GM12864 (cell line): ENCODE measurements around the gene HIF3A.
"Not testable (repeated sequence)": the region's sequence is repeated elsewhere in the genome, so short reads cannot be mapped to it uniquely, and the experiment has no call there.

Source experiments
- DNase-seq: peaks from one replicate; pipeline ENCODE4 v3.0.0-alpha.2; 2011; ENCODE audit warnings: low read depth
- H3K4me3 ChIP-seq: 2 replicates; pipeline ENCODE4 v1.5.1; 2011; ENCODE audit warnings: mild to moderate bottlenecking, low read depth, low read length, control low read depth
- CTCF ChIP-seq: IDR thresholded peaks from 2 replicates; pipeline ENCODE4 v1.5.1; 2011; ENCODE audit warnings: low read depth, mild to moderate bottlenecking, moderate library complexity, low read length, control low read depth, inconsistent platforms; ENCODE audit errors: missing control alignments

The HIF3A gene

DNA sequence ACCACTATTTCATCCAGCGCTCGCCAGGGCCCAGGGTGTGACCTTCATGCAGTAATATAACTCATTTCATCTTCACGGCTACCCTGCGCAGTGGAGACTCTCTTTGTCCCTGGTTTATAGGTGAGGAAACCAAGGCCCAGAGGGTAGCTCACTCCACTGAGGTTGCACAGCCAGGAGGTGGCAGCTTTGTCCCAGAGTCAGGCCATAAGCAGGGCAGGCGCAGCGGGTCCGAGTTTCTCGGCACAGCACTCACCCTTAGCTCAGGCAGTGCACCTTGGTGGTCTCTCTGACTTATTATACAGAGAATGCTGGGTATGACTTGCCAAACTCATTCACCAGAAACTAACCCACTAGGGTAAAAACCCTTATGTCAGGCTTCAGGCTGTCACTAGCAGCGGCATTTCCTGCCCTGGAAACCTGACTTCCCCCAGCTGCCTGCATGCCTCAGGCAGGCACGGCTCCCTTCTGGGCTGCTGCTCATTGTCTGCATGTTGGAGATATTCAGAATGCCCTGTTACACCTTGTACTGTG lies 74.6 kb downstream of the HIF3A start:
- TF ChIP-seq CTCF, result no peak
- H3K4me3 ChIP-seq, result no peak overlapping the region
- no peak for DNase-seq

GRCh38 chr19:46372901-46373490 lies 76.2 kb downstream of the HIF3A start:
- no peak overlapping the region for H3K4me3 ChIP-seq
- no peak for DNase-seq
- no peak for TF ChIP-seq CTCF

GRCh38 chr19:46373491-46374359 lies 76.9 kb downstream of the HIF3A start:
- no peak for TF ChIP-seq CTCF
- H3K4me3 ChIP-seq, result no peak overlapping the region
- no peak for DNase-seq

DNA sequence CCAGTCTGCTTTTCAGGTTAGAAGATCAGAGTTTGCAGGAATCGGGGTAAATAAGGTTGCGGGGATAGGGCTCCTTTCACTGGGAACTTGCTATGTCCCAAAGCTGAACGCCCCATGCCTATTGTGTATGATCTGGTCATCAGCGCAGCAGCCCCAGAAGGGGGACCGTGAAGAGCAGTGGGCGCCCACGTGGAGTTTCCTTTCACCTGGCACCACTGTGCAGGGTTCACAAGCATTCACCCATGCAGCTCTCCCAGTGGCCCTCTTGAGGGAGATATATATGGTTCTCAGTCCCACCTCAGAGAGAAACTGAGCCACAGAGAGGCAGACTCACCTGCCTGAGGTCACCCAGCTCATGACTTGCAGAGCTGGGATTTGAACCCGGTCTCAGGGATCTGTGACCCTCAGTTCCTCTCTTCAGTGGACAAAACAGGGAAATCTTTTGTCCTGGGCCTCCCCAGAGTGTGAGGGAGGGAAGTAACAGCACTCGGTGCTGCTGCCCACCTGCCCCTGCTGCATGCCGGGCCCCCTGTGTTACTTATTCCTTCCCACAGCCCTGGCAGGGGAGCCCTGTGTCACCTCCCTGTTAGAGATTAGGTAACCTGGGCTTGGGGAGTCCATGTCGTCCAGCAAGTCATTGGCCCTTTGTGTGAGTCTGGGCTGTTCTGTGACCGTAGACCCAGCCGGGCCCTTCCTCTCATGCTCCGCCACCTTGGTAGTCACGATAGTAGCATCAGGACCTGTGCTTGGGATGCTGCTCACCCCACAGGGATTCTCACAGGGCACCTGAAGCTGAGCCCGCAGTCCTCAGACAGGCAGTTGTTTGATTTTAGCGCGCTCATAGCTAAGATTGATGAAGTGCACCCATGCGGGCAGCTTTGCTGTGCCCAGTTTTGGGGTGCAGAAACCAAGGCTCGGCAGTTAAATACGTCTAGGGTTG lies 78.0 kb downstream of the HIF3A start:
- no peak for DNase-seq
- H3K4me3 ChIP-seq, result no peak overlapping the region
- TF ChIP-seq CTCF, result no peak

DNA sequence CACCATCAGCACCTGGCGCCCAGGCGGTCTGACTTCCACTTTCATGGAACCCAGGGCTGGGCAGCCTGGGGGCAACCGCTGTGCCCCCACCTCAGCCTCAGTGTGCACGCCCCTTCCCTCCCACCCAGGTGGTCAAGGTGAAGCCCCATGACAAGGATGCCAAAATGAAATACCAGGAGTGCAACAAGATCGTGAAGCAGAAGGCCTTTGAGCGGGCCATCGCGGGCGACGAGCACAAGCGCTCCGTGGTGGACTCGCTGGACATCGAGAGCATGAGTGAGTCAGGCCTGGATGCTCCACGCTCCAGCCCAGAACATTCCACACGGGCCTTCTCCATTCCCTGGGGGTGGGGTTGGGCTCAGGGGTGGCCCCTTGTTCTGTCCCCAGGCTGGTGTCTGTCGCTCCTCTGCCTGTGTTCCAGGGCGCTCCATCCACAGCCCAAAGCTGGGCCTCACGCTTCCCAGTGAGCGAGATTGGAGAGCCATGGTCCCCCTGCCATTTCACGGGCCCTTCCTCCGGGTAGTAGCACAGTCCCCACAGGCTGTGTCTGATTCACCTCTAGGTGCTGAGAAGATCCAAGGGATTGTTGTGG lies 78.7 kb downstream of the HIF3A start:
- H3K4me3 ChIP-seq, DNase-seq: not testable (repeated sequence)

DNA sequence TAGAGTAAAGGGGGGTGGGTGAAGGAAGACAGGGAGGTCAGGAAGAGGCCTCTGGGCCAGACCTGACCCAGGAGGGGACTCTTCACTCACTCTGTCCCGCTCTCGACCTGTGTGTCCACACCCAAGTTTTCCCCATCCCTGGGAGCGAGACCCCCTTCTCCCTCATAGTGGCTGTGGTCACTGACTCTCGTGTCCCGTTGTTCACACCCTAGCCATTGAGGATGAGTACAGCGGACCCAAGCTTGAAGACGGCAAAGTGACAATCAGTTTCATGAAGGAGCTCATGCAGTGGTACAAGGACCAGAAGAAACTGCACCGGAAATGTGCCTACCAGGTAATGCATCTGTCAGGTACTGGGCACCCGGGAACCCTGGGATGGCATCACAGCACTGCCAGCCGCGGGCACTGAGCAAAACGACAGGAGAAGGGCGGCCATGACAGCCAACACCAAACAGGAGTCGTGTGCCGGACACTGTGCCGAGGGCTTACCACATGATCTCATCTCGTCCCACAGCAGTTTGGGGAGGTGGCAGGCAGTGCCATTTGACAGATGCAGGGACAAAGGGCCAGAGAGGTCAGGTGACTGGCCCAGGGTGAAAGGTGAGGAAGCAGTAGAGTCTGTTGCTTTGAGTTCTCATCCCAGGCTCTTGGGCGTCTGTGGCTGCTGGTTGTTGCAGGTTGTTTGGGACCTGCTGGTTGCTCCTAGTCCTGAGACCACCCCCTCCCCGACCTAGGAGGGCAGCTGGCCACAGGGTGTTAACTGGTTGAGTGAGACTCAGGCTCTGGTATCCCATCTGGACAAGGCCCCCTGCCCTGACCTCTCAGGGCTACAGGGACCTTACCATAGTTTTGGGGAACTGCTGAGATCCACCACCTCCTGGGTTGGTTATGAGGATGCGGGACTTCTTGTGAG lies 79.7 kb downstream of the HIF3A start:
- no peak for TF ChIP-seq CTCF
- DNase-seq, result no peak
- no peak overlapping the region for H3K4me3 ChIP-seq
